Activated CD4-positive, alpha-beta T cell treated with anti-CD3 and anti-CD28 coated beads for 24 hours (primary cell): ENCODE results near the gene NXPH3.

Experiments used
- DNase-seq, 2 donors: peaks; one replicate each; pipeline ENCODE4 v3.0.0-alpha.2; 2020; ENCODE audit warnings: low read depth in 2 of 2

NXPH3 gene

DNA sequence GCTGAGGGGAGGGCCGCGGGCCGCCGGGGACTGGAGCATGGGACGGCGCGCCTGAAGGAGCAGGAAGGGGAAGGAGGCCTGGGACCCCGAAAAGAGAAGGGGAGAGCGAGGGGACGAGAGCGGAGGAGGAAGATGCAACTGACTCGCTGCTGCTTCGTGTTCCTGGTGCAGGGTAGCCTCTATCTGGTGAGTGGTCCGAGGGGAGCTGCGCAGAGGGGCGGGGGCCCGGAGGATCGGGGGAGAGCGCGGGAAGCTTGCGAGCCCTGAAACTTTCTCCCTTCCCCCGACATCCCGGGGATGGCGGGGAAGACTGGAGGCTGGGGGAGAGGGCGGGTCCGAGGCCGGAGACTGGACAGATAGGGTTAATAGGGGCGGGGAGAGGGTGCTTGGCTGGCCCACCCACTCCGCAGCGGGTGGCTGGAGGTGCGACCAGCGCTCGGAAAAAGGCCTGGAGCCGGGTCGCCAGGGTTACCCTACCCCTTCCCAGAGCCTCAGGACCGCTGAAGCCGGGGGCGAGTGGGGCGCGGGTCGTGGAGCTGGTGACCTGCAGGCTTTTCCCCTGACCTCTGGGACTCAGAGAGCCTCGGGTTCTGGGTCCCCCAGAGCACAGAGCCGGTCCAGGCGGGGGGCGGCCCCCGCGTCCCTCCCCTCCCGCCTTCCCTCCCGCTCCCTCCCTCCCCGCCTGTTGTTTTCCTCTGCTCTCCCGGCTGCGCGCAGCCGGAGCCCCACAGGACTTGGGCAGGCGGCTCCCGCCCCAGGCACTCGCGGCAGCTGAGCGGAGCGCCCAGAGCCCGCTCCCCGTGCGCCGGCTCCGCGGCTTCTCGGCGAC, 631 bp downstream of the NXPH3 start:
- no peak for DNase-seq

DNA sequence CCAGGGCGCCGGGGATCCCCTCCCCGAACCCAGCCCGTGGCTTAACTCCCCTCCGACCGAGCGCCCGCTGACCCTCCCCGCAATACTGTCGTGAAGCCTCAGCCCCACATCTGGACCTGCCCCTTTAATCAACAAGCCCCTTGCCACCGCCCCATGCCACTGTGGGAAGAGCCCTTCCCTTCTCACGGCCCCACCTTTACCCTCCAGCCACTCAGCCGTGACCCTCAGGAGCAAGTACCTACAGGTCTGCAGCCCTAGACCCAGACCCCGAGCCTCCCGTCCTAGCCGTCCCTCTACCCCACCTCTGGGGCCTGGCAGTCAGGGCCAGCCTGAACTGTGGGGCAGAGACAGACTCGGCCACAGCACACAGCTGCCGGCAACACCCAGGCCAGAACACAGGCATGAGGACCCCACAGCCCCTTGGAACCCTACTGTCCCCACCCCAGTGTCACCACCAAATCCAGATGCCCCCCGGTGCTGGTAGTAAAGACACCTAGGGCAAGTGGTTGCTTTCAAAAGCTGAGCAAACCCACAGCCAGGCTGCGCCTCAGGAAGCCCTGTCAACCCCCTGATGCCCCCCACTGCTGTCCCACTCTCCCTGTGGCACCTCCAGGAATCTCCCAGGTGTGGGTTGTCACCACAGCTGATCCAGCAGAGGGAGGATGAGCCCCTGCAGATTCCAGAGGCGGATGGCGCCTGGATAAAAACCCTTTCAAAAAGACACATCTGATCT, 1.4 kb downstream of the NXPH3 start:
- no peak for DNase-seq

GRCh38 chr17:49577650-49577934, 1.9 kb downstream of the NXPH3 start:
- DNase-seq: no peak

DNA sequence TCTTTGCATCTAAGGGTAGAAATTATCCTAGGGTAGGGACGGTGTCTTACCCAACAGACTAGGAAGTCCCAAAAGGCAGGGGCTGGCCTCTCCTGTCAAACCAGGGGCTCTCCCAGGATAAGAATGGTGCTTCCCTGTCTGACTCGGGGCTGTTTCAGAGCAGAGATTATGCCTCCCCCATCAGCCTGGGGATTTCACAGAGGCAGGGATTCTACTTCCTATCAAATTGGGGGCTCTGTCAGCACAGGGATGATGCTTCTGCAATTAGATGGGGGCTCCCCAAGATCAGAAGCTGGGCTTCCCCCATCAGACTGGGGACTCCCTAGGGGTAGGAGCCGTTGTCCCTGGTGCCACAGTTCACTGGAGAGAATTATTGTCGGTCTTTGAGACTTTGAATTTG, 2.3 kb downstream of the NXPH3 start:
- no peak for DNase-seq

DNA sequence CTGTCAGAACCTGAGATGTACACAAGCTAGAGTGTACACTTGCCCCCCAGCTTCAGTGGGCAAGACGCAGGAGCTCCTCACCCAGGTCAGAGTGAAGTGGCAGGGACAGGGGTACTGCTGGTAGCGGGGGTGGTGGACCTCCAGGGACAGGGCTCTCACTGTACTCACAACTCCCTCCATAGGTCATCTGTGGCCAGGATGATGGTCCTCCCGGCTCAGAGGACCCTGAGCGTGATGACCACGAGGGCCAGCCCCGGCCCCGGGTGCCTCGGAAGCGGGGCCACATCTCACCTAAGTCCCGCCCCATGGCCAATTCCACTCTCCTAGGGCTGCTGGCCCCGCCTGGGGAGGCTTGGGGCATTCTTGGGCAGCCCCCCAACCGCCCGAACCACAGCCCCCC, 2.7 kb downstream of the NXPH3 start:
- no peak for DNase-seq

- DNase-seq: no peak
Measured at GRCh38 chr17:49578952-49579500, 3.4 kb downstream of the NXPH3 start.

DNA sequence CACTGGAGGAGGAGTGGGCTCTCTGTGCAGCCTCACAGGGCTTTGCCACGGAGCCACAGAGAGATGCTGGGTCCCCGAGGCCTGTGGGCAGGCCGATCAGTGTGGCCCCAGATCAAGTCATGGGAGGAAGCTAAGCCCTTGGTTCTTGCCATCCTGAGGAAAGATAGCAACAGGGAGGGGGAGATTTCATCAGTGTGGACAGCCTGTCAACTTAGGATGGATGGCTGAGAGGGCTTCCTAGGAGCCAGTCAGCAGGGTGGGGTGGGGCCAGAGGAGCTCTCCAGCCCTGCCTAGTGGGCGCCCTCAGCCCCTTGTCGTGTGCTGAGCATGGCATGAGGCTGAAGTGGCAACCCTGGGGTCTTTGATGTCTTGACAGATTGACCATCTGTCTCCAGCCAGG, 3.9 kb downstream of the NXPH3 start:
- DNase-seq: no peak

GRCh38 chr17:49580055-49580721, 4.5 kb downstream of the NXPH3 start:
- no peak for DNase-seq

DNA sequence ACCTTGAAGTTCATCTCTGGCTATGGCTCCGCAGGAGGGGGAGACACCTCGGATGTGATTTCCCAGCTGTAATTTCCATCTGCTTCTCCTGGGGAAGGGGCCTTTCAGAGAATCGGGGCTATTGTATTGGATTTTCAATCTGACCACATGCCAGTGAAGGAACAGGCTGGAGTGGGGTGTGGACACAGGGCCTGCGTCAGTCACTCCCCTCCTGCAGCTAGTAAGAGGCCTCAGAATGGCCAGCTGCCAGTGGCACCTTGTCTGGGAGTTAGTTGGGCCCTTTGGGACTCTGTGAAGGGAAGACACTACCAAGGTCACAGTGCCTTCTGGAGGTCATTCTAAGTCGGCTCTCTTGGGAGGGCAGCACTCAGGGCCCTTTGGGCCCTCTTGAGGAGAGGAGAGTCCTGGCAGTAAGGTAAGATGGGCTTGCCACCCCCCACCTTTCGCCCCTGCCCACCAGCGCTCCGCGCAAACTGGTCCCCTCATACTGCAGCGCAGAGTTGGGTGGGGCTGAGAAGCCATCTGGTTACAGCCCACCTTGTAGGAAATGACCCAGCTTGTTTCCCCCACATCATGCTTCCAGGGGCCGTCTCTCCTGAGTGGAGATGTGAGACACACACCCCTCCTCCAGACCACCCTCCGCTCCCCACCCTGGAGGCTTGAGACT, 5.4 kb downstream of the NXPH3 start:
- DNase-seq: no peak

DNA sequence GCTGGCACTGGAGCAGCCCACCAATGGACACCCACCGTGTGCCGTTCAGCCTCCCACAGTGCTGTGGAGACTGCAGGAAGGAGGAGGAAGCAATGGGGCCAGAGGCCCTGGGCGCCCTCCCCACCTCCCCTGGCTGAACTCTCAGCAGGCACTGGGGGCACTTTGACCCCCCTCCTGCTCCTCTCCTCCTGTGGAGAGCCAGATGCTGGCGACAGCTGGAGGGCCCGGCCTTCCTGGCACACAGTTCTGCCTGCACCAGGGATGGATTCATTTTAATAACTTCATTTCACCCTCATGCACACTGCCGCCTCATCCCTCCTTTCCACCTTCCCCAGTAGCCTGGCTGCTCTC, 6.0 kb downstream of the NXPH3 start:
- DNase-seq: no peak

DNA sequence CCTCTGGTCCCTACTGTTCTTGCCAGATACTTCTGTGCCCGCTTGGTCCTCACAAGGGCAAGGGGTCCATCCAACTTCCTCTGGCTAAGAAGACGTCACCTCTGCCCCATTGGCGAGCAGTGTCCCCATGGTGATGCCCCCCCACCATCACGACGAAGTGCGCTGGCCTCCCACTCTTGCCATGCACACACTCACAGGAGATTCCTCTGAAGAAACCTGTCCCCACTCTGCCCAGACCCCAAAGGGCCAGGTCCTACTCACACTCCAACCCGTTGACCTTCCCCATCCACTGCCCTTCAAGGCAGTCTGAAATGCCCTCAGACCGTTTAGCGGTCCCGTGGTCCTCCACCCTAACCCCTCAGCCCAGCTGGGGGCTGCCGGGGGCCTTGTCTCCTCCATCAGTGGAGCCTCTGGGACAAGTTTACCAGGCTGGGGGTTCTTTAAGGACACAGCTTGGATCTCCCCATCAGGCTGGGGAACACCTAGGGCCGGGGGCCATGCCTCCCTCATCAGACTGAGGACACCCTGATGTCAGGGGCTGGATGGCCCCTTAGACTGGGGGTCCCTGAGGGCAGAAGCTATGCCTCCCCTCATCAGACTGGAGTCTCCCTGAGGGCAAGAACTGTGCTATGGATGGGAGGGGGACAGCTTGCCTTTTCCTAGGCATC, 6.5 kb downstream of the NXPH3 start:
- no peak for DNase-seq

DNA sequence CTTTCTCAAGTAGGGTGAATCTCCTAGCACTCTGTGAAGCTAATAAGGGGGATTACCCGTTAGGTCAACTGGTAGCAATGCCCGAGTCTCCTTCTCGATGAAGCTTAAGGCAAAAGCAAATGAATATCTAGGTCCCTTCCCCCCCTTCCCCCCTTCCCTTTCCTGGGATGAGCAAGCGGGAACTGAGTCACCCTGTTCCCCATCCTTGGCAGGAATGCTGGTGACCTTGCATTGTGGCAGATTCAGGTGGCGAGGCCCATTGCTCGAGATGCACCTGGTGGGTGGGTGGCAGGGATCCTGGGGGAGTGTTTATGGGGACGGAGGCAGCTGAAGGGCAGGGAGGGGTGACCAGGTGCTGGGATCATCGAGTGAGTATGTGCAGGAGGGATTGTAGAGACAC, 7.1 kb downstream of the NXPH3 start:
- DNase-seq: no peak

- no peak for DNase-seq
Measured at GRCh38 chr17:49583226-49583625, 7.6 kb downstream of the NXPH3 start.

DNA sequence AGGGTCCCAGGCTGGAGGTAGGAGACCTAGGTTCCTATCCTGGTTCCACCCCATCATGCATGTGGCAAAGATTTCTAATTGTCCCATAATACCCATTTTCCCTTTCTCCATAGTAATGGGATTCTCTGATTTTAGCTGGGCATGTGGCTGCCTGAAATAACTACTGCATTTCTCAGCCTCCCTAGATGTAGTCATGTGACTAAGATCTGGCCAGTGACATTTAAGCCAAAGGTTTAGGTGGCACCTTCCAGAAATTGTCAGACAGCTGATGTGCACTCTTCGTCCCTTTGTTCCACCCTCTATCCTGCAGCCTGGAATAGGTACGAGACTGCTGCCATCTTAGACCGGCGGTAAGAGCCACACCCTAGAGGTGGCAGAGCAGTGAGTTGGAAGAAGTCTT, 8.2 kb downstream of the NXPH3 start:
- DNase-seq: no peak

DNA sequence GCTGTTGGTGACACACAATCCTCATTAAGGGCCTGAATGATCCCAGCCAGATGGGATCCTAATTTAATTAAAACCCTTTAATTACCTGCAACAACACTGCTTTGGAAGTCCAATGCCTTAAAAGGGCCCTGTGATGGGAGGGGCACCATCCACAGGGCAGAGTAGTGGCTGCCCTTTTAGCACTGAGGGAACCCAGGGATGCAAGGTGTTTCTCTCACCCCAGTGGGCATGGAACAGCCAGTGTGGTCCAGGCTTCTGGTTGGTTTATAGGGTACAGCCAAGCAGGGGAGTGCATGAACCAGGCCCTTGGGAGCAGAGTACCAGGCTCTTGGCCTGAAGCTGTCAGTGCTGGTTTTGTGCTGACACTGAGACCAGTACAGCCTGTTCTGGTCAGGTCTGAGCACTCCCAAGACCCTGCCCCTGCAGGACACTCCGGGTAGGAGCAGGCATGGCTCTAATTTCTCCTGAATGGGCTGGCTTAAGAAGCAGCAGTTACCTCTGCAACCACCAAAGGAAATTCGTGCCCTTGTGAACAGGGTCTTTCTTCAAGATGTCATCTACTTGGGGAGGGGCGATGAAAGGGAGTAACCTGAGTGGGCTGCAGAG, 9.9 kb downstream of the NXPH3 start:
- no peak for DNase-seq

GRCh38 chr17:49587366-49588073, 11.8 kb downstream of the NXPH3 start:
- DNase-seq: no peak

- DNase-seq: no peak
Measured at GRCh38 chr17:49588312-49588711, 12.6 kb downstream of the NXPH3 start.

GRCh38 chr17:49588726-49589576, 13.3 kb downstream of the NXPH3 start:
- no peak for DNase-seq

DNA sequence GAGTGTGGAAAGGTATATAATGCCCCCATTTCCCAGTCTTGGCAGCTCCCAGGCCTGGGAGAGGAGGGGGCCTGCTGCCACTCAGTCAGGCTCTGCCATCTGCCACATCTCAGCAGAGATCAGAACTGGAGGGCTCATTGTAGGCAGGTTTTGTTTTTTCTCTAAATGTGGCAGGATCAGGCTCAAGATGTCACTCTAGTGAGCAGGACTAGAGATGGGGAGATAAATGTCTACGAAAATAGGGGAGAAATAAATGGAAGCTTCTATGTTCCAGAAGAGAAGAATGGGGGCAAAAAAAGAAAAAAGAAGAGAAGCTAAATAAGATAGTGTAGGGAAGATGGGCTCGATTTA, 13.9 kb downstream of the NXPH3 start:
- DNase-seq: no peak

DNA sequence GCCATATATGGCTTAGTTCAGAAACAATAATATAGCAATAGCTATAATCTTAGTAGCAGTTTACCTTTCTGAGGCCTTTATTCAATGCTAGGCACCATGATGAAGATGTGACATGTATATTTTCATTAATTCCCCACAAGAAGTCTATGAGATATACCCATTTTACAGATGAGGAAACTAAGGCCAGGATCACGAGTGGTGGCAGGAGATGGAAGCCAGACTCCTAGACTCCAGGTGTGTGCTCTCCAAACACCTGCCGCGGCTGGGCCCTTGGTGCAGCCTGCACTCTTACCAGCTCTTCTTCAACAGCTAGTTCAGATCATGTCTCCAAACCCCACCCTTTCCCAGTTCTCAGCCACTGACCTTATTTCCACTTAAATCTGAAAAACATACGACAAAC, 15.2 kb downstream of the NXPH3 start:
- DNase-seq: no peak
